DND-41 (cell line): Measurements from ENCODE around the gene MYADML2.

Source experiments
- EZH2 ChIP-seq: IDR thresholded peaks from 3 replicates; pipeline ENCODE4 v1.6.1; 2012; ENCODE audit warnings: borderline replicate concordance, low read depth, mild to moderate bottlenecking, moderate library complexity, low read length, inconsistent platforms; ENCODE audit not compliant: severe bottlenecking
- TF ChIP-seq, protein P1 (sequence below): IDR thresholded peaks from 2 replicates; pipeline ENCODE4 v1.5.1; 2012; ENCODE audit warnings: borderline replicate concordance, low read length, moderate library complexity, mild to moderate bottlenecking; ENCODE audit not compliant: poor library complexity, severe bottlenecking; ENCODE audit errors: extremely low read depth

DNA sequence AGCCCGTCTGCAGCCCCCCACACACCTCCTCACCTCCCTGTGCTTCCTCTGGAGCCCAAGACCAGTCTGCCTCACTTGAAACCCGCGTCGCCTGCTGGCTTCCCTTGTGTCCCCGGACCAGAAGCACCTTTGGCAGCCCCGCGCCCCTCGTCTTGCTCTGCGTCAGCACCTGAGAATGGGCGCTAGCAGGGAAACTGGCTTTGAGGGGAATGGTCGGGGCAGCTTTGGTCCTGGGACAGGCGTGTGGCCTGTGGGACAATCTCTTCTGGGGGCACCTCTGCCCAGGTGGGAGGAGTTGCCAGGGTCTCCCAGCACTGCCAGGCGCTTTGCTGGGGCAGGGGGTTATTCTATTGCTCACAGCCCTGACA lies 15.9 kb downstream of the MYADML2 start:
- TF ChIP-seq, protein P1, sequence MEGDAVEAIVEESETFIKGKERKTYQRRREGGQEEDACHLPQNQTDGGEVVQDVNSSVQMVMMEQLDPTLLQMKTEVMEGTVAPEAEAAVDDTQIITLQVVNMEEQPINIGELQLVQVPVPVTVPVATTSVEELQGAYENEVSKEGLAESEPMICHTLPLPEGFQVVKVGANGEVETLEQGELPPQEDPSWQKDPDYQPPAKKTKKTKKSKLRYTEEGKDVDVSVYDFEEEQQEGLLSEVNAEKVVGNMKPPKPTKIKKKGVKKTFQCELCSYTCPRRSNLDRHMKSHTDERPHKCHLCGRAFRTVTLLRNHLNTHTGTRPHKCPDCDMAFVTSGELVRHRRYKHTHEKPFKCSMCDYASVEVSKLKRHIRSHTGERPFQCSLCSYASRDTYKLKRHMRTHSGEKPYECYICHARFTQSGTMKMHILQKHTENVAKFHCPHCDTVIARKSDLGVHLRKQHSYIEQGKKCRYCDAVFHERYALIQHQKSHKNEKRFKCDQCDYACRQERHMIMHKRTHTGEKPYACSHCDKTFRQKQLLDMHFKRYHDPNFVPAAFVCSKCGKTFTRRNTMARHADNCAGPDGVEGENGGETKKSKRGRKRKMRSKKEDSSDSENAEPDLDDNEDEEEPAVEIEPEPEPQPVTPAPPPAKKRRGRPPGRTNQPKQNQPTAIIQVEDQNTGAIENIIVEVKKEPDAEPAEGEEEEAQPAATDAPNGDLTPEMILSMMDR = no peak
- TF ChIP-seq EZH2 = no peak
